ENCODE results near the gene DHRS11. TPM values are rescaled to one million over a fixed set of nuclear protein-coding genes. Genes with fewer than 3 reads are reported as not detected.
A peak's percentile ranks its signal among the peaks of the same experiment; 100 is the strongest.
"Not testable (repeated sequence)": the region's sequence is repeated elsewhere in the genome, so short reads cannot be mapped to it uniquely, and the experiment has no call there.

DHRS11 gene
- total RNA-seq, 6 experiments from 2014 or later = 5.1 to 13.6 (median 9.3) TPM

- intact Hi-C loops (cut with DNase I) = no loop called here
- H3K27ac ChIP-seq = peak overlapping the region; percentile 55 to 80 (median 74)
Measured at GRCh38 chr17:36602030-36602748, 10.5 kb downstream of the DHRS11 start.

GRCh38 chr17:36602924-36603384 is 11.3 kb downstream of the DHRS11 start:
- ATAC-seq = peak in 2 of 4 donors; percentile 17 to 18
- TF ChIP-seq CTCF (IDR thresholded peaks at IDR 0.05) (peak; percentile 50 to 80 (median 71)), POLR2A (IDR thresholded peaks at IDR 0.05) (no peak)
- Histone ChIP-seq H3K9me3 (no peaks in the 10 kb centered on the region), H3K27me3 (no peaks in the 10 kb centered on the region), H3K27ac (no peak overlapping the region), H3K4me3 (peak overlapping the region; percentile 93 to 96 (median 94)), H3K4me1 (peaks cover 0 to 18% (median 3%) of the 10 kb centered on the region in 4 donors), H3K36me3 (no peaks in the 10 kb centered on the region)
- 8% methylated on average over 5 of the region's 5 CpGs for WGBS (ENCODE audit: insufficient coverage, low coverage, low lambda C conversion rate, missing lambda C conversion rate)
- peak in 1 of 3 donors; percentile 57 for DNase-seq
- intact Hi-C loops (cut with DNase I) = no loop called here

More at GRCh38 chr17:36602030-36602748, 10.5 kb downstream of the DHRS11 start:
- Histone ChIP-seq H3K9me3 (no peaks in the 10 kb centered on the region), H3K4me3 (peak overlapping the region; percentile 93 to 96 (median 94)), H3K4me1 (peaks cover 0 to 18% (median 3%) of the 10 kb centered on the region in 4 donors), H3K36me3 (no peaks in the 10 kb centered on the region), H3K27me3 (no peaks in the 10 kb centered on the region)
- WGBS (ENCODE audit: insufficient coverage, low coverage, low lambda C conversion rate, missing lambda C conversion rate) = 0% methylated on average over 12 of the region's 38 CpGs
- peak in 1 of 3 donors; percentile 35 for DNase-seq
- TF ChIP-seq POLR2A (IDR thresholded peaks at IDR 0.05) (no peak), CTCF (IDR thresholded peaks at IDR 0.05) (no peak)
- ATAC-seq = peak; percentile 1 to 7 (median 3)

GRCh38 chr17:36605028-36605427 is 13.3 kb downstream of the DHRS11 start:
- DNase-seq; H3K9me3 ChIP-seq; H3K27me3 ChIP-seq; H3K27ac ChIP-seq; H3K36me3 ChIP-seq; ATAC-seq; intact Hi-C loops (cut with DNase I); H3K4me3 ChIP-seq: not testable (repeated sequence)
- peaks cover 0 to 18% (median 3%) of the 10 kb centered on the region in 4 donors for H3K4me1 ChIP-seq
- WGBS (ENCODE audit: insufficient coverage, low coverage, low lambda C conversion rate, missing lambda C conversion rate) = 100% methylated on average over 5 of the region's 5 CpGs

- 96% methylated on average over 4 of the region's 7 CpGs for WGBS (ENCODE audit: insufficient coverage, low coverage, low lambda C conversion rate, missing lambda C conversion rate)
Measured at GRCh38 chr17:36608280-36608679, 16.6 kb downstream of the DHRS11 start.

More at GRCh38 chr17:36608280-36608679, 16.6 kb downstream of the DHRS11 start:
- no peak for TF ChIP-seq POLR2A (IDR thresholded peaks at IDR 0.05)
- TF ChIP-seq CTCF (IDR thresholded peaks at IDR 0.05) = no peak
- Histone ChIP-seq H3K4me3 (no peak overlapping the region), H3K36me3 (no peaks in the 10 kb centered on the region), H3K27ac (no peak overlapping the region), H3K9me3 (no peaks in the 10 kb centered on the region), H3K4me1 (peaks cover 0 to 5% (median 1%) of the 10 kb centered on the region in 4 donors), H3K27me3 (no peaks in the 10 kb centered on the region)
- DNase-seq (no peak), ATAC-seq (no peak)
- intact Hi-C loops (cut with DNase I) = no loop called here
